Fibroblast of mammary gland (primary cell): Measurements from ENCODE around the gene STEAP1.

Source experiments
- DNase-seq: peaks from one replicate; pipeline ENCODE4 v3.0.0-alpha.2; 2010; ENCODE audit warnings: low read depth
- H3K4me3 ChIP-seq: 2 replicates; pipeline ENCODE4 v1.5.1; 2011; ENCODE audit warnings: low read depth, mild to moderate bottlenecking, low read length, moderate library complexity; ENCODE audit not compliant: control insufficient read depth
- CTCF ChIP-seq: conservative IDR thresholded peaks from 2 replicates; pipeline ENCODE4 v1.5.1; 2011; ENCODE audit warnings: low read depth, low read length, inconsistent platforms; ENCODE audit not compliant: control insufficient read depth, insufficient read depth

The STEAP1 gene

GRCh38 chr7:90209776-90210175 lies 55.5 kb downstream of the STEAP1 start:
- no peak overlapping the region for H3K4me3 ChIP-seq
- DNase-seq: peak; percentile 54
- TF ChIP-seq CTCF: no peak

GRCh38 chr7:90210475-90210874 lies 56.2 kb downstream of the STEAP1 start:
- H3K4me3 ChIP-seq: no peak overlapping the region
- TF ChIP-seq CTCF: no peak
- no peak for DNase-seq

GRCh38 chr7:90210981-90211380 lies 56.7 kb downstream of the STEAP1 start:
- no peak for DNase-seq
- TF ChIP-seq CTCF: no peak
- peak overlapping the region; percentile 77 for H3K4me3 ChIP-seq

- peak; percentile 92 for DNase-seq
- peak within 1 kb of the TSS; percentile 77 for H3K4me3 ChIP-seq
- TF ChIP-seq CTCF: no peak
Measured at GRCh38 chr7:90211391-90212148, 57.3 kb downstream of the STEAP1 start, which contains the start of gene STEAP2. STEAP2 (plus strand) TSS chr7:90211740; CDS start chr7:90225083, 13,343 bp downstream.

- DNase-seq: no peak
- no peak for TF ChIP-seq CTCF
- H3K4me3 ChIP-seq: peak overlapping the region; percentile 77
Measured at GRCh38 chr7:90212149-90212495, 57.9 kb downstream of the STEAP1 start.

GRCh38 chr7:90213521-90213920 lies 59.3 kb downstream of the STEAP1 start:
- H3K4me3 ChIP-seq: no peak overlapping the region

More at GRCh38 chr7:90213521-90213920, 59.3 kb downstream of the STEAP1 start:
- no peak for TF ChIP-seq CTCF
- DNase-seq: no peak
